ENCODE data around the gene NDUFS2.

DNA sequence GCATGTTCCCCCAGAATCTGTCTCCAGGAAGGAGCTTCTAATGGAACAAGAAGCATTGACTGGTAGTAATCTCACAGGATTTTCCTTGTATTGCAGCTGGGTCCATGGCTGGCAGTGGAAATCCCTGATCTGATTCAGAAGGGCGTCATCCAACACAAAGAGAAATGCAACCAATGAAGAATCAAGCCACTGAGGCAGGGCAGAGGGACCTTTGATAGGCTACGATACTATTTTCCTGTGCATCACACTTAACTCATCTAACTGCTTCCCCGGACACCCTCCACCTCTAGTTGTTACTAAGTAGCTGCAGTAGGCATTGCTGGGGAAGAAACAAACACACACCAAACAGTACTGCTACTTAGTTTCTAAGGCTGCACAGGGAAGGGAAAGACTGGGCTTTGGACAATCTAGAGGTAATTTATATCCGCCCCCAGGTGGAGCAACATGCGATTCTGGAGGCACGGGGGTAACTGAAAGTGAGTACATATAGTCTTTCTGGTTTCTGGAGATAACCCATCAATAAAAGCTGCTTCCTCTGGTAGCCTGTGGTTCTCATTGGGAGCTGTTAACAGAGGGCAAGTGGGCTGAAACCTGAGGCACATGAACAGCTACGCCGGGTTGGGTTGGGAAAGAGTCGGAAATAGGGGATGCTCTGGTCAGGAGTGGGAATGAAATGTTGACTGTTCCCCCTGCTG lies 43.7 kb upstream of the NDUFS2 start:
- TF ChIP-seq POLR2AphosphoS5 (IDR thresholded peaks at IDR 0.05; ENCODE audit: borderline replicate concordance, low read depth, low read length) = no peak
- no peak for TF ChIP-seq EZH2 (IDR thresholded peaks at IDR 0.05)

Data from SK-N-MC (cell line).